ENCODE results near the gene DBN1.

DNA sequence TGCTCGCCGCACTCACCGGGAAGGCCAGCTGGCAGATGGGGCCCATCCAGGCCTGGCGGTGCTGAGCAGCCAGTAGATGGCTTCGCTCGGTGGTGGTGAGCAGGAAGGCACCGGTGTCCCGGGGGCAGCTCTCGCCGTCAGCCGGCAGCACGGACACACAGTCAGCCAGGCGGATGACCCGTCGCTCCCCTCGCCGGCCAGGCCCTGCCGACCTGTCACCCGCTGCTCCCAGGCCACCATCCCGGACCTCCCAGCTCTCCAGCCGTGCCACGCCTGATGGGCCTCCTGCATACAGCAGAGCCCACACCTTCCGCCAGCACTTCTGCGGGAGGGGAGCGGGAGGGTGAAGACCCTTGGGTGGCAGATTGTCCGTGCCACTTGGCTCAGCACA, 34.8 kb upstream of the DBN1 start:
- TF ChIP-seq EZH2 (IDR thresholded peaks at IDR 0.05; ENCODE audit: insufficient read depth, poor library complexity, severe bottlenecking) (no peak), EZH2phosphoT487 (IDR thresholded peaks at IDR 0.05; ENCODE audit: insufficient read depth, low read depth) (no peak)

Data from GM23248 (cell line).